HG03066 (cell line): Measurements from ENCODE around the gene S100A10.

ENCODE experiments used
- ATAC-seq: cut with Tn5 transposase; IDR thresholded peaks from one replicate; pipeline ENCODE4 v1.9.1; 2021; ENCODE audit warnings: low read depth; ENCODE audit not compliant: unreplicated experiment

S100A10 gene

GRCh38 chr1:151989211-151989862 is 4.3 kb downstream of the S100A10 start:
- no peak for ATAC-seq

DNA sequence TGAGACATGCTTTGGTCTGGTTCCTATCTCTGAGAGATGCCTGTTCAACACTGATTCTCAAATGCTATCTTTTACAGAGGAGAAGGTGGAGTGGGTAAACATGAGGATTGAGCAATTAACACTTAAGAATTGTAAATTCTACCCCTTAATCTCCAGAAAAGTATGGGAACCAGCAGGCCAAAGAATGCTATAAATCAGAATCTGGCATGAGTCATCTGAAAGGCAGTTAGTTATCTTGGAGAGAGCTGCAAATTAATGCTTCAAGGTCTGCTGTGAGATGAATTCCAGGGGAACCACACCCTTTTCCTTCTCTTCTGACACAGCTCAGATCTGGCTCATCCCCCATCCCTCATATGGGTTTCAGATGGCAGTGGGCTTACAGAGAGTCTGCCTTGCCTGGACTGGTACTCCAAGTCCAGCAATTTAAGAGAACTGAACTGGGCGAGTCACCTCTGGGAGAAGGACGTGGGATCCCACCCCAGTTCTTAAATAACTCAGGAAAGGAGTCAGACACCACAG is 5.2 kb downstream of the S100A10 start:
- no peak for ATAC-seq

DNA sequence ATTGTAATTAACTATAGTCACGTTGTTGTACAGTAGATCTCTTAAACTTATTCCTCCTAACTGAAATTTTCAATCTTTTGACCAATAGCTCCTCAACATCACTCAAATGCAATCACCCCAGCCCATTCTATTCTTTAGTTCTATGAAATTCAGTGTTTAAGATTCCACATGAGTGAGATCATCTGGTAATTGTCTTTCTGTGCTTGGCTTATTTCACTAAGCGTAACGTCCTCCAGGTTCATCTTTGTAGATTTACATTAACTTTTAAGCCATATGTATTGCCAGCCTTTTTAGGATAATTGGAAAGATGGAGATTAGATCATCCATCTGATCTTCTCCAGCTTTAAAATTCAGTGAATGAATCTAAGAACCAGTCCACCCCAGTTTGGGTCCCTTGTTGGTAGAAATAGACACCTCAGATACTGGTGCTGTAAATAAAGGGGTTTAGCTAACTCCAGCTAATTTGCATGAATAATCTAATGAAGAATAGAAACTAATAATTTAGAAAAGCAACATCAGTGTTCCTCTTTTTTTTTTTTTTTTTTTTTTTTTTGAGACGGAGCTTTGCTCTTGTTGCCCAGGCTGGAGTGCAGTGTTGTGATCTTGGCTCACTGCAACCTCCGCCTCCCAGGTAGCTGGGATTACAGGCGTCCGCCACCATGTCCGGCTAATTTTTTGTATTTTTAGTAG is 7.0 kb downstream of the S100A10 start:
- no peak for ATAC-seq

GRCh38 chr1:151985768-151986167 is 7.9 kb downstream of the S100A10 start:
- ATAC-seq = no peak

GRCh38 chr1:151985270-151985669 is 8.4 kb downstream of the S100A10 start:
- ATAC-seq = no peak

DNA sequence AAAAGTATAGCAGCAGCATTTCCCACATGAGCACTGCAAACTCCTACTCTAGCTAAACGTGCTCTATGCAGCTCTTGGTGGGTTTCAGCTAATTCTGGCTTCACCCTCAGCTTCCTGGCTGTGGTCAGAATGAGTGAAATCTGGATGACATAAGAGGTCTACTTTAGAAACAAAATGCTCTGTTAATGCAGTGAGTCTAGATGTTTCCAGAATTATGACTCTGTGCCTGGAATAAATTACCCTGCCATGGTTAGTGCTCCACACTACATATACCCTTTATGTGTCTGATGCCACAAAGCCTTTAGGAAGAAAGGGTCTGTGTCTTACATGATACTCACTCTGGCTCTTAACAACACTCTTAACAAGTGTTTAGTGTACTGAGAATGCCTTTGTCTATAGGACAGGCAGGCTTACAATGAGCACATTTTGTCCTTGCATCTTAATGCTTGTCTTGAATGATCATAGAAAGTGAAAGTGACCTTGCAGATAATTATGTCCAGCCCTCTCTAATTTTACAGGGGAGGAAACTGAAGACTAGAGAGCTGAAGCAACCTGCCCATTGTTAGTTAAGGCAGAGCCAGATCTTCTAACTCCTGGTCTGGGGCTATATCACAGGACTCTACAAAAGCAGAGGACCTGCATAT is 9.2 kb downstream of the S100A10 start:
- peak; percentile 56 for ATAC-seq

GRCh38 chr1:151982300-151983005 is 11.2 kb downstream of the S100A10 start:
- no peak for ATAC-seq

DNA sequence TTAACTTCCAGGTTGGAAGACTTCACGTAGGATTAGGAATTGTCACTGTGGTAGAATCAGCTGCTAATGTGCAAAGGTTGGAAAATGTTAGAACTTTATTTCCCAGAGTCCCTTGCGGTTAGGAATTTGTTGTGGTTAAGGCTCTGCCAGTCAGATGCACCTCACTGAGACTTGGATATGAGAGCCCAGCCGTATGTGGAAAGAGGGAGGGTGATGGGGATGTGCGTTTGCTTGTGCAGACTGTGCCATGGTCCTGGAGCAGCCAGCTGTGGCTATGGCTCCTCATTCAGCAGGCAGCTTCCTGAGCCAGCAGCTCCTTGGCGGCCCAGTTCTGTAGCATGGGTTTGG is 12.5 kb downstream of the S100A10 start:
- no peak for ATAC-seq

DNA sequence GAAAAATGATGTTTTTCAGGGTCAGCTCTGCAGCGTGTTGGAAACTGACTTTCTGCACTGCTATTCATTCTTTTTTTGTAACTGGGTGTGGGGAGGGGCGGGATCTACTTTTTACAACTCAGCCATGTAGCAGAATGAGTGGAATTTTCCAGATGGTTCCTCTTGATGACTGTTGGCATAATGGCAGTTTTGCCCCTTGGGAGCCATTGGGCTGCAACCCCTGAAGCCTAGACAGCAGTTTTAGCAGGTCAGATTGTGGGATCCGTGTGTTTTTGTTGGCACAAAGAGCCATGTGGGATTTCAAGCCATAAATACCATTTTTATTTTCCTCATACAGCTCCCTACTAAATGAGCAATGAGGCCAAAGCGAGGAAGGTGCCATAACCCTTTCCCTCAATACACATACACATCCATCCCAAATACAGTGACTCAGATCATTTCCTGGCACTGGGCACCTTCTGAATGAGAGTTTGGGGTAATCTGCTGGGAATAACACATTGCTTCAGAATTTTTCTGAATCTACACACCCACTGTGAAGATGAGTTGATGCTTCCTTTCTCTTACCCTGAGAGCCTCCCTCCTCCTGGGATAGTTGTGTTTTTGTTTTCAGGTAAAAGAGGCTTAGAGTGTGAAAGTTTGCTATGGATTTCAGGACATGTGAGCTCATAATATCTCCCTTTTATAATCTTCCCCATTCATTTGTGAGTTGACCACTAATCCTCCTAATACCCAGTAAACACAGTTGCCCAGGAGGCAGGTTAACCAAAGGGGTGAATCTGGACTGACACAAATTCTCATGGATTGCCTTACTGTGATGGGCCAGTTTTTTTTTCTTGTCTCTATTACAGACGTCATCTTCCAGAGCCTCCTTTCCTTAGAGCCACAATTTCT is 13.1 kb downstream of the S100A10 start:
- no peak for ATAC-seq

GRCh38 chr1:151978922-151979321 is 14.7 kb downstream of the S100A10 start:
- no peak for ATAC-seq

DNA sequence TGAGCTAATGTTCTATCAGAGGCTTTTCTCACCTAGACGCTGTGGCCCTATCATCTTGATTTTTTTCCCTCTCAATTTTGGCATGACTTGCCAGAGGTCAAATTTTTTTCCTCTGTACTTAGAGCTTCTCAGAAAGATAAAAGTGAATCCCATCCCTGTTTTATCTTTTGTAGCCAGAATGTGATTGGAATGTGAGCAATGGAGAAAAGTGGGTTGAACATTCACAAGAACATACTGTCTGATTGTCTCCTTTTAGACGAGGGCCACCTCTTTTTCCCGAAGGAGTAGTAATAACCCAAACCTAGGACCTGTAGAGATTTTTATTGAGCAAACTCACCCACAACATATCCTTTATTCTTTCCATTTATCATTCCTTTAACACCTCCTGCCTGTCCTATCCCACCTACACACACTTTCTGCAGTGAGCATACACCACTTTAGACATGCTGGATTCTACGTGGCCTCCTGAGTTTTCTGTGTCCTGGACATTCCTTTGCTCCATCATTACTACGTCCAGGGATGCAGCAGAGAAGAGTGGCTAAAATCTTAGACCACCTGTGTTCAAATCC is 15.9 kb downstream of the S100A10 start:
- no peak for ATAC-seq

GRCh38 chr1:151976858-151977257 is 16.8 kb downstream of the S100A10 start:
- no peak for ATAC-seq

- ATAC-seq = no peak
Measured at GRCh38 chr1:151976015-151976343, 17.7 kb downstream of the S100A10 start.

- ATAC-seq = no peak
Measured at GRCh38 chr1:151975311-151976014, 18.2 kb downstream of the S100A10 start.

GRCh38 chr1:151972542-151973248 is 21.0 kb downstream of the S100A10 start:
- no peak for ATAC-seq

DNA sequence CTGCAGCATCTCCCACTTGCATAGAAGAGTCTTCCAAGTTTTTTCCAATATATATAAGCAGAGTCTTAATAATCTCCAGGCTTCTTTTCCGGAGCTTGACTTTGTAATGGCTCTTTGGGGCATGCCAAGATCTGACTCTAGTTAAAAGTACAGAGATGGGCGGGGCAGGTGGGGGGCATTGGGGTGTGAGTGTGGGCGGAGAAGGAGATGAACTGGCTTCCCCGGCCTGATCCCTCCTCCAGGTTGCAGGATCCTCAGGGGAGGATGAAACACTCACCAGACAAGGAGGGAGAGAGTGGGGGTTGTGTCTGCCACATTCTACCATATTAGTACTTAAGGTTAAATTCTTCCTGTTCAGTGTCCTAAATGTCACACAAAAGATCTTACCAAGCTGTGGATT is 23.0 kb downstream of the S100A10 start:
- no peak for ATAC-seq

GRCh38 chr1:151970128-151970527 is 23.5 kb downstream of the S100A10 start:
- ATAC-seq = no peak

- no peak for ATAC-seq
Measured at GRCh38 chr1:151968791-151969399, 24.8 kb downstream of the S100A10 start.
